GM18861 (cell line): ENCODE data around the gene COLQ.
A peak's percentile ranks its signal among the peaks of the same experiment; 100 is the strongest.
"Not testable (repeated sequence)": the region's sequence is repeated elsewhere in the genome, so short reads cannot be mapped to it uniquely, and the experiment has no call there.

Experiments
- ATAC-seq: cut with Tn5 transposase; IDR thresholded peaks from one replicate; pipeline ENCODE4 v1.9.1; 2021; ENCODE audit not compliant: unreplicated experiment

COLQ gene

DNA sequence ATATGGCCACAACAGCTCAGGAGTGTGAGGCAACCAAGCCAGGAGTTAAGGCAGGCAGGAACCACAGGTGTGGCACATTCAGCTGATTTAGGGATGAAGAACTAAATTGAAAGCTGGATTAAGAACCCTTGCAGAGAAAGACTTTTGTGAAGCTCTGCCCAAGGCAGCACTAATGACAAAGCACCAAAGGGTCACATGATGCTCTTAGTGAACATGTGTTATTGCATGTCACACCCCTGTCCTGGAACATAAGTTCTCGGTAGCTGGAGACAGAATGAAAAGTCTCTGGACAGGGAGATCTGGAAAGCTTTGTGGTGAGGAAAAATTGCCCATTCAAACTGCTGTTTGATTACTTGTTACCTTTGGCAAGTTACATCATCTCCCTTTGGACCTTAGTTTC lies 90.9 kb downstream of the COLQ start:
- ATAC-seq = no peak

DNA sequence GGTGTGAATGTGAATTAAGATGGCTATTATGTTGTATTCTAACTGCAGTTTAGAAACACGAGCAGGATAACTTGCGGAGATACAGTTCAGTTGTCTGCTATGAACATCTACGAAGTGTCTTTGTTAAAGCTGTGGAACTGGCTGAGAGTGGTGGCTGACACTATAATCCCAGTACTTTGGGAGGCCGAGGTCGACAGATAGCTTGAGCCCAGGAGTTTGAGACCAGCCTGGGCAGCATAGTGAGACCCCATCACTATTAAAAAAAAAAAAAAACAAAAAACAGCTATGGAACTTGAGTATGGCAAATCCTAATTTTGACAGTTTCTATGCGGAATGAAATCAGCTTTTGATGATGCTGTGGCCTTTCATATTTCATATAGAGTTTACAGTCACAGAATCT lies 92.4 kb downstream of the COLQ start:
- ATAC-seq = no peak

DNA sequence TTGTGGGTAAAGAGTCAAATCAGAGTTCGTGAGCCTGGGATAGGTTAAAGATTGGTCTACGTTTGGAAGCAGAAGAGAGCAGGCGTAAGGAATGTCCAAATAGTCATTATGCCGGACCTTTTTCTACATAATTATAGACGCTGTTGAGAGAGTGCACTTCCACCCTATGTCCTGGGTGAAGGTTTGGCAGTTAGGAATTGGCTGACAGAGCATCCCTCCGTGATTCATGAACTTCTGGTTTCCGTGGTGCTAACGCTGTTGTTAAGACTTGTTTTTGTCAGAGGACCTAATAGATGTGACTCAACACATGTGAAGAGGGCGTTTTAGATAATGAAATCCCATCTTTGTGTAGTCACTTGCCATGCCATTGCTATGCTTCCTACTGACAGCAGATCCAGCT lies 93.0 kb downstream of the COLQ start:
- no peak for ATAC-seq

DNA sequence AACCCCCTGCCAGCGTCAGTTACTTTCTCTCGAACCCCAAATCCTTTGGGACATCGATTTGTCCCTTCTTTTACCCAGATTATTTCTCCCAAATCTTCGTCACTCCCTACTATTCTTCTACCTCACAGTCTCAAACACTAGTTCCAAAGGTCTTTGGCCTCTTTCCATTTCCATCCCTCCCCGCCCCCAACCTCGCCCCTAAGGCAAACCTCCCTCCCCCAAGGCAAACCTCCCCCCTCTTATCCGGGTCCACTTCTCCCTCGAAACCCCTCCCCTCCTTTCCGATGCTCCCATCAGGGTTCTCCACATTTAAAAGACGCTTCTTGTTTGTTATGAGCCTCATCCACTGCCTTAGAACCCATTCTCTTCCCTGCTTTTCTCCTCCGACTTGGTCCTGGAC lies 93.5 kb downstream of the COLQ start:
- ATAC-seq = no peak

DNA sequence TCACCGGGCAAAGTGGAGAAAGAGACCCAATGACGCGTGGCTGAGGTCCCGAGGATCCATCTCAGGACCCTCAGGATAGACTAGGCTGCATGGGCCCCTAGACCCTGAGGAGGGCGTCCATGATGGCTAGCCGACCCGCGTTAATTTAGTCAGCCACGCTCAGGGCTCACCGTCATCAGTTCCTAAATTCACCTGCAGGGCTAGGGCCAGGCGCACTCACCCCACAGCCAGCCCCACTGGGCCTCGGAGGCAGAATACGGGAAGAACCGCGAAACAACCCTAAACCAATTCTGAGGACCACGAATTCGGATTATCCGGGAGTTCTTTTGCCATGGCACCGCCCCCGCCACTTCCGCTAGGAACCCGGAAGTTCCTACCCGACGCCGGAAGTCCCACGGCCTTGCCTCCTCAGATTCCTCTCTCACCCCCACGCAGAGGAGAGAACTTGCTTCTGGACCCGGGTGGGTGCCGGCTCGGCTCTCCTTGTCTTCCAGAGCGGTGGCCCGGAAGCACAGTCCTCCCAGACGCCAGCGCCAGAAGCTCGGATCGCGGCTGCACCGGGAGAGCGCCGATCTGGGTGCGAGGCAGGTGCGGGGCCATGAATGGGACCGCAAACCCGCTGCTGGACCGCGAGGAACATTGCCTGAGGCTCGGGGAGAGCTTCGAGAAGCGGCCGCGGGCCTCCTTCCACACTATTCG lies 94.2 kb downstream of the COLQ start, which contains the start of the genes EAF1 and METTL6:
EAF1 (plus strand) TSS at position 417 of the 699 bp plus-strand sequence; CDS start at position 599, 182 bp downstream.
METTL6 (minus strand) TSS at position 363 of the 699 bp plus-strand sequence. CDS start 1,033 bp downstream, outside the sequence.
- peak; percentile 86 for ATAC-seq

DNA sequence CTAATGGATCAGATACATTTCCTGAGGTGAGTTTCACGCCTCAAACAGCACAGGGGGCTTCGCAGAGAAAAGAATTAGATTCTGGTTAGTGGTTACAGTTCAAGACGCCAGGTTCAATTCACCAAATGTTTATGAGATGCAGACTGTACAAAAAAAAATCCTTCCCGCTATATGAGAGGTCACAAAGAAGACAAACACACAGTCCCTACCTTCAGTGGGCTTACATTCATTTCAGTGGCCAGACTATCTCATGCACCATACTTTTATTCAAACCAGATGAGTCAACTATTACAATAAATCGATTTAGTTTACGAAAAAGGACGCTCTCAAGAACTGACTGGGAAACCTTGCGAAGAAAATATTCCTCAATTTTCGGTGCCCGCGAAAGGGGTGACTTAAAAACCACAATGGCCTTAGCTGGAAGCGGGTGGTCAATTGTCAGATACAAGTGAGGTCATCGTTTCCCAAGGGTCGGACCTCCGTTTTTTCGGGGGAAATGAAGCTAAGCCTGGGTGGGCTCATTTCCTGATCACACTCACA lies 94.9 kb downstream of the COLQ start:
- ATAC-seq = no peak

DNA sequence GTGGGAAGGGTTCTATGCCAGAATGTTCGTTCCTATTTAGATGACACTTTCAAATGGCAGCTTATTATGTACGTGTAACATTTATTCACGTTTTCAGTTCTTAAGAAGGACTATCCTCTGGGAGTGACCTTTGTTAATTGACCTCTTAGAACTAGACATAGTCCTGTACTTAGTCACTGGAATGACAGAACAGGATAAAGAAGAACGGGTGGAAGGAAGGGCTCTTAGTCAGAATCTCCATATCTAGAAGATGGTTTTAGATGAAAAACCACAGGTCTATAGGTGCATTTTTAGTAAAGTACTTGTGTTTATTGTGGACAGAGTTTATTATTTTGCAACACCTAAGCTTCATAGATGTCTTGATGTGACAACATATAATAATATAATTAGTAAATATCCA lies 100.6 kb downstream of the COLQ start:
- no peak for ATAC-seq

DNA sequence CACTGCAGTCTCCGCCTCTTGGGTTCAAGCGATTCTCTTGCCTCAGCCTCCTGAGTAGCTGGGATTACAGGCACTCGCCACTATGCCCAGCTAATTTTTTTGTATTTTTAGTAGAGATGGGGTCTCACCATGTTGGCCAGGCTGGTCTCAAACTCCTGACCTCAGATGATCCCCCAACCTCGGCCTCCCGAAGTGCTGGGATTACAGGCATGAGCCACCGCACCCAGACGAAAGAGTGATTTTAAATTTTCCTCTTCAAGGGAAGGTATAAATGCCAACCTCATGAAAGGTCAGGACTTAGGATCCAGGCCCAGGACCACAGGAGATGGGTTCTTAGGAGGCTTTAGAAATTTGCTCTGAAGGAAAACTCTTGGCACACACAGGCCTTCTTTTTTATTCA lies 110.5 kb downstream of the COLQ start:
- ATAC-seq = not testable (repeated sequence)

DNA sequence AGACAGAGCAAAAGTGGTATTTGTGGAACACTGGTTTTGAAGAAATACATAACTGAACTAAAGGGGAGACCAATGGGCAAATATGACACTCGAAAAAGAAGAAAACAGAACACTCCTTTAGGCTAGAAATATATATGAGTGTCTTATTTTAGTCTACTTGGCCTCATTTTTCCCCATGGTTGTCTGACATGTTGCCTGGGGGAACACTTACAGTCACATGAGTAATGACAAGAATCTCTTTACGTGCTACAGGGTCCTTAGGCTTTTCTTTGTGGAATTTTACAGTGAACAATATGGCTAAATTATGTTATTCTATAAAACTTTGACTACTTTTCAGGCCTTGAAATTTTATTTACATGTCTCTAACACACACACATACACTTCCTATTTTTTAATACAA lies 111.7 kb downstream of the COLQ start:
- ATAC-seq = no peak

DNA sequence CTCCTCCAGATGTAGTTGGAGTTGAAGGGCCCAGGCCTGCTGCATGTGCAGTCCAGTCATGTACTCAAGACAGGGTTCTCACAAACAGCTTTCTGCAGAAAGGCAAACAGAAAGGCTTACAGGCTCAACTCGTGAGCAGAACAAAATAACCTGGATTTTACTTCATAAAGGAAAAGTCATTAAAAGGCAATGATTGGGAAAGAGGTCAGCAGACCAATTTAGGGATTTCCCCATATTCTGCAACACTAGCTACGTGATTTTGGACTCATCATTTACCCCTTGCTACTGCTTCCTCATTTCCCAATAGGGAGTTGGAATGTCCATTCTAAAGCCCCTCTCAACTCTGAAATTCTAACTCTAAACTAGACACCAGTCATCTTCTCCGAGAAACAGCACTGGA lies 112.3 kb downstream of the COLQ start:
- ATAC-seq = no peak

DNA sequence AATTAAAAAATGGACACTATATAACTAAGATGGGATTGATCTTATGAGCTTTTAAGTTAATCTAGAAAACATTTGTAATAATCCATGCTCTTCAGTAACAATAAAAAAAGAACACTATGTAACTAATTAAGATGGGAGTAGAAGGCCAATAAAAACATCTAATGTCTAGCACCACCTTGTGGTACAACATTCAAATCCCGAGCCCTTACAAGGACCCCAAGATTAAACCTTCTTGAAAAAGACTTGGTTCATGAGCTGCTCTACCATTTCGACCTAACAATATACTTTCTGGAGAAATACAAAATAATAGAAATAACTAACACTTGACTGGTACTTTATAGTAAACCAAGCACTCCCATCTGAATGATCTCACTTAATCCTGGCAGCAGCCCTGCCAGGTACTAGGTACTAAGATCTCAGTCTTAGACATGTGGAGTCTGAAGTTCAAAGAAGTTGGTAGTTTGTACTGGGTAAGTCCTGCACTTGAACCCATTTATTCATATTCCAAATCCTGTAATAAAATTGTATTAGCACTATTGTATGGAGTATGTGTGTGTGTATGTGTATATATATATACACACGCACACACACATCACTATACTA lies 116.0 kb downstream of the COLQ start:
- ATAC-seq = peak; percentile 51

DNA sequence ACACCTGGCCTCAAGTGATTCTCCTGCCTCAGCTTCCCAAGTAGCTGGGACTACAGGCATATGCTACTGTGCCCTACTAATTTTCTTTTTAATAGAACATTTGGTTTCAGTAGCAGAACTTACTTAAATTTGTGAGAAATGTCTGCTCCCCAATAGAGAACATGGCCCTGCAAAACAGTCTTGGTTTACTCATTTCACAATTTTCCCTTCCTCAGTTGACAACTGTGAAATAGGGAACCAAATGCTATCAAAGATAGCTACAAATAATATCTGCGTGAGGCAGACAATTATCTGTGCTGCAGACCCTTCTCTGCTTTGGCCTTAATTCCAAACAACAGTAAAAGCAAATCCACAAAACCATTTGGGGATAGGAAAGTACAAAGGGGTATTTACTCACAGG lies 116.7 kb downstream of the COLQ start:
- no peak for ATAC-seq

DNA sequence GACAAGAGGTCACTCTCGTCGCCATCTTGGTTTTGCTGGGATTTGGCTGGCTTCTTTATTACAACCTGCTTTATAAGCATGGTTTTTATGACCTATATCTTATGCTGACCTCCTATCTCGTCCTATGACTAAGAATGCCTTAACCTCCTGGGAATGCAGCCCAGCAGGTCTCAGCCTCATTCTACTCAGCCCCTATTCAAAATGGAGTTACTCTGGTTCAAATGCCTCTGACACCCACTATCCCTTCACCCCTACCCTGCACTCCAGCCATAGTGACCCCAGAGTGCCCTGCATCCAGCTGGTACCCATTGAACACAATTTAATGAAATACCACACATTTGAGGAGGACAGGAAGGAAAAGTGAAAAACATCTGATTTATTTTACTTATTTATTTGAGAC lies 117.5 kb downstream of the COLQ start:
- ATAC-seq = no peak

DNA sequence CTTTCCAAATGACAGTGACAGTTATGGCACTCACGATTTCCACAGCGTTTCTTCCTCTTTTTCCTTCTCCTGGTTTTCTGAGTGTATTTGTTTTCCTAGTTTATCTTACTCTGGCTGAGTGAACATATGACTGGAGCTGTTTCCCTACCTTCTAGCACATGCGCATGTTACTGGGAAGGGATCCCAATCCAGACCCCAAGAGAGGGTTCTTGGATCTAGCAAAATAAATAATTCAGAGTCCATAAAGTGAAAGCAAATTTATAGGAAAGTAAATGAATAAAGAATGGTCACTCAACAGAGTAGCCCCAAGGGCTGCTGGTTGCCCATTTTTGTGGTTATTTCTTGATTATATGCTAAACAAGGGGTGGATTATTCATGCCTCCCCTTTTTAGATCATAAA lies 118.0 kb downstream of the COLQ start:
- ATAC-seq = no peak

DNA sequence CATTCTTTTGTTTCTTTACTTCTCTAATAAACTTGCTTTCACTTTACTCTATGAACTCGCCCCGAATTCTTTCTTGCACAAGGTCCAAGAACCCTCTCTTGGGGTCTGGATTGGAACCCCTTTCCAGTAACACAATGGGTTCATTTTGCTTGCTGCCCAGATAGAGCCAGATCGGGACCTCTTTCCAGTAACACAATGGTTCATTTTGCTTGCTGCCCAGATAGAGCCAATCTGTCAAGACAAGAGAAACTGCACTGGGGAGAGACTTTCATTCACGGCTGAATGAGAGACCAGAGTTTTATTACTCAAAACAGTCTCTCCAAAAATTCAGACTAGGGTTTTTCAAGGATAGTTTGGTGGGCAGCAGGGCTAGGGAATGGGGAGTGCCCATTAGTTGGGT lies 119.6 kb downstream of the COLQ start:
- no peak for ATAC-seq
